ENCODE measurements around the gene CEP350.

GRCh38 chr1:179995576-179995975, 41.0 kb downstream of the CEP350 start:
- TF ChIP-seq CTCF (IDR thresholded peaks at IDR 0.05): no peak
- TF ChIP-seq POLR2A (IDR thresholded peaks at IDR 0.05): no peak

All from transverse colon (tissue), 3 donors.